WI38 (cell line): ENCODE measurements around the gene VGF.

Source experiments
- H3K4me3 ChIP-seq: 2 replicates; pipeline ENCODE4 v1.5.1; 2011; ENCODE audit warnings: low read depth, mild to moderate bottlenecking, control low read depth, low read length
- CTCF ChIP-seq: IDR thresholded peaks from 2 replicates; pipeline ENCODE4 v1.5.1; 2012; ENCODE audit warnings: low read depth, mild to moderate bottlenecking, control low read depth, low read length

VGF gene

GRCh38 chr7:101198476-101198875 lies 33.1 kb upstream of the VGF start:
- H3K4me3 ChIP-seq, result no peak overlapping the region
- TF ChIP-seq CTCF, result no peak

- TF ChIP-seq CTCF, result no peak
- H3K4me3 ChIP-seq, result no peak overlapping the region
Measured at GRCh38 chr7:101197991-101198390, 32.6 kb upstream of the VGF start.

- no peak overlapping the region for H3K4me3 ChIP-seq
- TF ChIP-seq CTCF, result no peak
Measured at GRCh38 chr7:101195884-101196283, 30.5 kb upstream of the VGF start.

- no peak overlapping the region for H3K4me3 ChIP-seq
- no peak for TF ChIP-seq CTCF
Measured at GRCh38 chr7:101189109-101189508, 23.7 kb upstream of the VGF start.

- TF ChIP-seq CTCF, result no peak
- H3K4me3 ChIP-seq, result no peak overlapping the region
Measured at GRCh38 chr7:101186844-101187428, 21.6 kb upstream of the VGF start.

GRCh38 chr7:101186194-101186593 lies 20.8 kb upstream of the VGF start:
- no peak for TF ChIP-seq CTCF
- no peak overlapping the region for H3K4me3 ChIP-seq

GRCh38 chr7:101185258-101185839 lies 20.0 kb upstream of the VGF start:
- no peak overlapping the region for H3K4me3 ChIP-seq
- no peak for TF ChIP-seq CTCF
